GM13977 (cell line): Measurements from ENCODE around the gene GALNTL6.

Source experiments
- DNase-seq: peaks from one replicate; pipeline ENCODE4 v3.0.0; 2012; ENCODE audit warnings: low spot score
- CTCF ChIP-seq: IDR thresholded peaks from 2 replicates; pipeline ENCODE4 v1.5.1; 2012; ENCODE audit warnings: mild to moderate bottlenecking, control low read depth; ENCODE audit not compliant: insufficient read depth; ENCODE audit errors: extremely low read depth, missing control alignments
- in situ Hi-C: fragments of 300-500 bp; cut with MboI; formaldehyde crosslinking; loops from one replicate; pipeline ENCODE4 v1.12.0; 2022; ENCODE audit warnings: low sequenced_read_pairs, low pct_unique_long_range_greater_than_20kb, mixed read lengths, inconsistent platforms; ENCODE audit not compliant: unreplicated experiment

Gene GALNTL6

GRCh38 chr4:173051232-173051631 is 1238.0 kb downstream of the GALNTL6 start:
- in situ Hi-C loops: no loop called here
- TF ChIP-seq CTCF: no peak
- DNase-seq: no peak

DNA sequence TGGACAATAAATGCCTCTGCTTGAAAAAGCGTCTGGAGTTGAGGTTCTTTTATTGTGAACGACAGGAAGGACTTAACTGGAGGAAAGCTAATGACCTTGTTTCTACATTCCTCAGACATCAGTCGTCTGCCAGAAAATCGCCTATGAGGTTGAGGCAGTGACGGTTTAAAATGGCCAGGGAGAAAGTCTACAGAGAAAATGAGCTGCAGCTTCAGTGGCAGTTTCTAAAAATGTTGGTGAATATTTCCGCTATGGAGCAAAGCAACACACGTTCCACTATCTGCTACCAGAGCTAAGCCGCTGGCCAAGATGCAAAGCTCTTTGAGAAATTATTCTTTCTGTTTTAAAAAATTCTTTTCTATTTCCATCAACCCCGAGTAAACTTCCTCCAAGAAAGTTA is 1238.5 kb downstream of the GALNTL6 start:
- DNase-seq: no peak
- in situ Hi-C loops: no loop called here
- TF ChIP-seq CTCF: no peak

DNA sequence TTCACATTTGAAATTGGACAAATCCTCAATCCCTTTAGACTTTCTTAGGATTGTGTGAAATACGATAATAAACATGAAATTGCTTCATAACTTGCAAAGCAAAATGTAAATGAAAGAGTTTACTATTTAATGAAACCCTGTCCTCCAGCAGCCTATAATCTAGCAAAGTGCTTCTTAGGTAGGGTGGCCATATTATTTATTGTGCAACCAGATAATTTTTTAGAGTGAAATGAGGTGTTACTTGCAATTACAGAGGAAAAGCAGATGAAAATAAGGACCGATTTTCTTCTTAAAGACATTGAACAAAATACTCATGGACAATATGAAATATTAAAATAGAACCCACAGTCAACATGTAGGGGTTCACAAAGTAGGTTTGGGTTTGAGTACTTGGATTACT is 1239.2 kb downstream of the GALNTL6 start:
- DNase-seq: no peak
- in situ Hi-C loops: no loop called here
- no peak for TF ChIP-seq CTCF

DNA sequence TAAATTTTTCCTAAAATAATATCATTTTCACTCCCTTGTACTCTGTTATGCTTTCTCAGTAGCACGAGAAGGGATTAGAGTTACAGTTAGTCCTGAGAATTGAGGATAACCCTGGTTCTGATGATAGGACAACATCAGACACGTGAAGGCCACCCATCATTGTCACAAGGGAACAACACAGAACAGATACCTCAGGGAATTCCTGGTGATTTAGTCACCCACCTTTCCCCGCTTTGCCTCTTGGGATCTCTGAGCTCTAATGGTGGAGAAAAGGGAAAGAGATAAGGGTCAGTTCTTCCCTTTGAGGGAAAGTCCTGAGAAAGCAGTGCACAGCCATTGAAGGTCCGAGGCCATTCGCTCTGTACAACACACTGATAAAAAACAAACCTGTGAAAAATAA is 1243.1 kb downstream of the GALNTL6 start:
- in situ Hi-C loops: no loop called here
- no peak for TF ChIP-seq CTCF
- no peak for DNase-seq

GRCh38 chr4:173056710-173057109 is 1243.5 kb downstream of the GALNTL6 start:
- TF ChIP-seq CTCF: no peak
- in situ Hi-C loops: no loop called here
- DNase-seq: no peak

DNA sequence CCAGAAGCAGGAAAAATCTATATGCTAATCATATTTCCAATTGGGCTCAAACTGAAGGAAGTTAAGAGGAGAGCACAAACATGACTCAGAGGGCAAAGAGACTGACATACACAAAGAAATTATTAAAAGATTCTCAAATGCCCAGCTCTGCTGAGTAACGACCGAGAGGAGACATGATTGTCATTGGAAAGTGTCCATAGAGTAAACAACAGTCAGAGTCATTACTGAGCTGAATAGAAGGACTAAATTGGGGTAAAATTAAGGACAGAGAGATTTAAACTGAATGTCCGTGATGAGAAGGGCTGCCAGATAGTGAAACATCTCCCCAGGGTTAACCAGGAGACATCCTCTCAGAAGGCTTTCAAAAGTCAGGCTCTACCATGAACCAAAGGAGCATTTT is 1244.2 kb downstream of the GALNTL6 start:
- in situ Hi-C loops: no loop called here
- DNase-seq: no peak
- TF ChIP-seq CTCF: no peak

- DNase-seq: no peak
- no peak for TF ChIP-seq CTCF
- in situ Hi-C loops: no loop called here
These were observed 1244.7 kb downstream of the GALNTL6 start for GRCh38 chr4:173057901-173058300.
